ENCODE measurements around the gene AP2B1. TPM values are rescaled to one million over a fixed set of nuclear protein-coding genes. Genes with fewer than 3 reads are reported as not detected.
A peak's percentile ranks its signal among the peaks of the same experiment; 100 is the strongest.

Gene AP2B1
- total and polyA plus RNA-seq, 9 of the 15 experiments (the other 6 are each of a cell fraction or from before 2014, with no cell fraction given), result 60.1 to 287 (median 105) TPM

DNA sequence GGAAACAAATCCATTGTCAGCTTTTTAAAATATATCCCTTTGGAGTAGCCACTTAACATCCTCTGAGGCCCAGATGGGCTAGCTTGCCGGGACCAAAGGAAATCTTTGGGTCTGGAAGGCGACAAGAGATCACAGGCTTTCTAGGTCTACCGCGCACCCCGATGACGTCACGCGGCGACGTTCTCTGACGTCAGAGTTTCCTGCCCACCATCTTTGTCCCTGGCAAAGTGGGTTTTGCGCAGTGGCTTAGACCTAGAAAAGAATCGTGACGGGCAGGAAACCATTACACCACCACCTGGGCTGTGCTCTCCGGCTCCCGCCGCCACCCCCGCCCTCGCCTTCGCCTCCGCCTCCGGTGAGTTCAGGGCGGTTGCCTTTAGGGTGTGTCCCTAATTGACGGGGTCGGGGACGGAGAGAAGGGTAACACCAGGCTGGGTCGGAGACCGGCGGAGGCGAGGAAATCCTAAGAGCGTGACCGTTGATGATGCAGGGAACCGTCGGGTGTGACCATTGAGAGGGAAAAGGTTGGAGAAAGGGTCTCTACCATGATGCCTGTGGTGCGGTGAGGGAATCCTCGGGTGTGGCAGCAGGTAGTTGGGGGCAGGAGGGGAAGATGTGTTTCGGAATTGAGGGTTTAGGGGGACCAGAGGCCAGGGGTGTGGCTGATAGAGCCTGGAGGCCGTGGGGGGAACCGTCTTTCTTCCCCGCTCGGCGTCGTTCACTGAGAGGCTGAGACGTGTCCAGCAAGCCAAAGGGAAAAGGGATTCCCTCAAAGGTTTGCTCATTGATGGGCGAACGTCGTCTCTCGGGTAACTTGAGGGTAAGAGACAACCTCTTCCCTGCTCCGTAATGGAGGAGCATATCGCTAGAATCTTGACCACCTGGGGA, at the start of gene AP2B1 (continued):
- TF ChIP-seq, protein P1, sequence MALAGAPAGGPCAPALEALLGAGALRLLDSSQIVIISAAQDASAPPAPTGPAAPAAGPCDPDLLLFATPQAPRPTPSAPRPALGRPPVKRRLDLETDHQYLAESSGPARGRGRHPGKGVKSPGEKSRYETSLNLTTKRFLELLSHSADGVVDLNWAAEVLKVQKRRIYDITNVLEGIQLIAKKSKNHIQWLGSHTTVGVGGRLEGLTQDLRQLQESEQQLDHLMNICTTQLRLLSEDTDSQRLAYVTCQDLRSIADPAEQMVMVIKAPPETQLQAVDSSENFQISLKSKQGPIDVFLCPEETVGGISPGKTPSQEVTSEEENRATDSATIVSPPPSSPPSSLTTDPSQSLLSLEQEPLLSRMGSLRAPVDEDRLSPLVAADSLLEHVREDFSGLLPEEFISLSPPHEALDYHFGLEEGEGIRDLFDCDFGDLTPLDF (CRISPR knock-in tag; IDR thresholded peaks at IDR 0.05), result no peak
- TF ChIP-seq ZNF143 (CRISPR knock-in tag; IDR thresholded peaks at IDR 0.05) (no peak), ZNF436 (CRISPR knock-in tag; IDR thresholded peaks at IDR 0.05) (no peak), ZNF668 (CRISPR knock-in tag; IDR thresholded peaks at IDR 0.05) (no peak), ZKSCAN3 (CRISPR knock-in tag; IDR thresholded peaks at IDR 0.05) (no peak), CREB3 (tag; conservative IDR thresholded peaks at IDR 0.05; ENCODE audit: low read depth) (peak; percentile 20; the same call in 1 of the 2 replicates), TBP (optimal IDR thresholded peaks at IDR 0.05; ENCODE audit: low read depth, low read length) (peak; percentile 89), POLR3A (IDR thresholded peaks at IDR 0.05; ENCODE audit: borderline replicate concordance, extremely low read depth, insufficient read depth, insufficient read length) (no peak), ZNF507 (tag; conservative IDR thresholded peaks at IDR 0.05) (no peak), PTBP1 (IDR thresholded peaks at IDR 0.05; ENCODE audit: low read depth, low read length) (no peak), TOE1 (IDR thresholded peaks at IDR 0.05; ENCODE audit: borderline replicate concordance) (peak; percentile 82), TOE1 (CRISPR knock-in tag; IDR thresholded peaks at IDR 0.05; ENCODE audit: borderline replicate concordance, low read depth) (no peak), NR3C1 (CRISPR knock-in tag; IDR thresholded peaks at IDR 0.05) (no peak), ZBTB17 (CRISPR knock-in tag; IDR thresholded peaks at IDR 0.05) (no peak), ZNF79 (CRISPR knock-in tag; IDR thresholded peaks at IDR 0.05; ENCODE audit: low read depth) (no peak), ETV5 (CRISPR knock-in tag; IDR thresholded peaks at IDR 0.05; ENCODE audit: low read depth) (peak; percentile 59), LCOR (CRISPR knock-in tag; IDR thresholded peaks at IDR 0.05) (no peak), HDGF (IDR thresholded peaks at IDR 0.05) (0 out of 2 replicates have a peak, but pooled peaks have one; percentile 54), ZNF253 (CRISPR knock-in tag; conservative IDR thresholded peaks at IDR 0.05) (no peak), ZSCAN29 (IDR thresholded peaks at IDR 0.05) (no peak), ARID2 (IDR thresholded peaks at IDR 0.05) (no peak), ZNF232 (CRISPR knock-in tag; IDR thresholded peaks at IDR 0.05) (no peak), ZNF41 (CRISPR knock-in tag; conservative IDR thresholded peaks at IDR 0.05) (no peak), BDP1 (IDR thresholded peaks at IDR 0.05; ENCODE audit: insufficient read depth, insufficient read length) (no peak), NFRKB (IDR thresholded peaks at IDR 0.05; ENCODE audit: low read depth) (peak; percentile 94), NCOA1 (IDR thresholded peaks at IDR 0.05; ENCODE audit: low read depth) (peak; percentile 92)
- TF ChIP-seq, protein P2, sequence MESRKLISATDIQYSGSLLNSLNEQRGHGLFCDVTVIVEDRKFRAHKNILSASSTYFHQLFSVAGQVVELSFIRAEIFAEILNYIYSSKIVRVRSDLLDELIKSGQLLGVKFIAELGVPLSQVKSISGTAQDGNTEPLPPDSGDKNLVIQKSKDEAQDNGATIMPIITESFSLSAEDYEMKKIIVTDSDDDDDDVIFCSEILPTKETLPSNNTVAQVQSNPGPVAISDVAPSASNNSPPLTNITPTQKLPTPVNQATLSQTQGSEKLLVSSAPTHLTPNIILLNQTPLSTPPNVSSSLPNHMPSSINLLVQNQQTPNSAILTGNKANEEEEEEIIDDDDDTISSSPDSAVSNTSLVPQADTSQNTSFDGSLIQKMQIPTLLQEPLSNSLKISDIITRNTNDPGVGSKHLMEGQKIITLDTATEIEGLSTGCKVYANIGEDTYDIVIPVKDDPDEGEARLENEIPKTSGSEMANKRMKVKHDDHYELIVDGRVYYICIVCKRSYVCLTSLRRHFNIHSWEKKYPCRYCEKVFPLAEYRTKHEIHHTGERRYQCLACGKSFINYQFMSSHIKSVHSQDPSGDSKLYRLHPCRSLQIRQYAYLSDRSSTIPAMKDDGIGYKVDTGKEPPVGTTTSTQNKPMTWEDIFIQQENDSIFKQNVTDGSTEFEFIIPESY (CRISPR knock-in tag; IDR thresholded peaks at IDR 0.05), result 0 out of 2 replicates have a peak, but pooled peaks have one; percentile 30

All from K562 (cell line).